NCI-H345 (cell line): ENCODE results near the gene CXXC5.

Source experiments
- DNase-seq: peaks from one replicate; lab custom pipeline; 2025; lab: John Stamatoyannopoulos, UW

Gene CXXC5

GRCh38 chr5:139665626-139666025 lies 17.5 kb downstream of the CXXC5 start:
- no peak for DNase-seq

GRCh38 chr5:139666551-139666950 lies 18.4 kb downstream of the CXXC5 start:
- DNase-seq = no peak

- no peak for DNase-seq
Observed at GRCh38 chr5:139667001-139667729, 19.0 kb downstream of the CXXC5 start.

- no peak for DNase-seq
Observed at GRCh38 chr5:139667730-139668063, 19.5 kb downstream of the CXXC5 start.

GRCh38 chr5:139668064-139668880 lies 20.1 kb downstream of the CXXC5 start:
- DNase-seq = no peak

GRCh38 chr5:139668924-139669661 lies 20.9 kb downstream of the CXXC5 start:
- DNase-seq = no peak

GRCh38 chr5:139669662-139670368 lies 21.7 kb downstream of the CXXC5 start:
- no peak for DNase-seq

- no peak for DNase-seq
Observed at GRCh38 chr5:139670369-139671095, 22.4 kb downstream of the CXXC5 start.

GRCh38 chr5:139671096-139671841 lies 23.1 kb downstream of the CXXC5 start:
- no peak for DNase-seq

- no peak for DNase-seq
Observed at GRCh38 chr5:139675213-139675612, 27.1 kb downstream of the CXXC5 start.

GRCh38 chr5:139675825-139676224 lies 27.7 kb downstream of the CXXC5 start:
- DNase-seq = no peak

- no peak for DNase-seq
Observed at GRCh38 chr5:139676406-139676805, 28.3 kb downstream of the CXXC5 start.

- DNase-seq = no peak
Observed at GRCh38 chr5:139676951-139677735, 29.0 kb downstream of the CXXC5 start.

GRCh38 chr5:139677736-139678613 lies 29.8 kb downstream of the CXXC5 start:
- DNase-seq = no peak

GRCh38 chr5:139678751-139679750 lies 30.9 kb downstream of the CXXC5 start:
- DNase-seq = no peak

GRCh38 chr5:139680368-139681111 lies 32.4 kb downstream of the CXXC5 start:
- no peak for DNase-seq

GRCh38 chr5:139681112-139681458 lies 32.9 kb downstream of the CXXC5 start:
- no peak for DNase-seq
